GM10266 (cell line): ENCODE results near the gene SCARB1.

Source experiments
- DNase-seq: peaks from one replicate; pipeline ENCODE4 v3.0.0; 2012; ENCODE audit errors: extremely low spot score
- TF ChIP-seq, protein P1 (sequence below): IDR thresholded peaks from 2 replicates; pipeline ENCODE4 v1.5.1; 2012; ENCODE audit warnings: mild to moderate bottlenecking, low read depth; ENCODE audit not compliant: control insufficient read depth, insufficient read depth; ENCODE audit errors: missing control alignments

SCARB1 gene

DNA sequence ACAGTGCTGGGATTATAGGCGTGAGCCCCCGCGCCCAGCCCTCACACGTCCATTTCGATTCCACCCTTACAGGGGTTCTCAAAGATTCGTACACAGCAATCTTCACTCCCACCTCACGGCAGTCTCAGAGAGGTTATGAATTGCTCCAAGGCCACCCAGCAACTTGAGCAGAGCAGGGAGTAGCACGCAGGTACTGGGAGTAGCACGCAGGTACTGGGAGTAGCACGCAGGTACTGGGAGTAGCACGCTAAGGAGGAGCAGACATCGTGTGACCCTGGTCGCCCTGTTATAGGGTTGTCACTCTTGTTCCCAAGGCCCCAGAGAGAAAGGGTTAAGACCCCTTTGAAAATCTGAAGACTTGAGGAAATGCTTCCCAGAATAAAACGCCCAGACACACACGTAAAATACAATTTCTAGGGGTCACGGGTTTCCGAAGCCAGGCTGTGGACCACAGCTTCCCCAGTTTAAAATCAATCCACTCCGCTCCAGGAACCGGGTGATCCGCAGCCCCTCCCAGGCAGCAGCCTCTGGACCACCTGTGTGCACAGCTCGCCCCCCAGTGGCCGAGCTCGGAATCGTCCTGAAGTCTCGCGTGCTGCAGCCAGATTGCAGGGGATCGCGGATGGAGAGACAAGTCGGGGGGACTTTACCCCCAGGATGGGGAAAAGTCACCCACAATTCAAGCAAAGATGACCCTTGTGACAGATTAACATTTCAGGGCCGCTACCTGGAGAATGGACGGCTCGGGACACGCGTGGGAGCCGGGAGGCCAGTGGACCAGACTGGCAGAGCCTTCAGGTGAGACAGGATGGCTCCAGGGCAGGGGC lies 92.0 kb downstream of the SCARB1 start:
- TF ChIP-seq, protein P1, sequence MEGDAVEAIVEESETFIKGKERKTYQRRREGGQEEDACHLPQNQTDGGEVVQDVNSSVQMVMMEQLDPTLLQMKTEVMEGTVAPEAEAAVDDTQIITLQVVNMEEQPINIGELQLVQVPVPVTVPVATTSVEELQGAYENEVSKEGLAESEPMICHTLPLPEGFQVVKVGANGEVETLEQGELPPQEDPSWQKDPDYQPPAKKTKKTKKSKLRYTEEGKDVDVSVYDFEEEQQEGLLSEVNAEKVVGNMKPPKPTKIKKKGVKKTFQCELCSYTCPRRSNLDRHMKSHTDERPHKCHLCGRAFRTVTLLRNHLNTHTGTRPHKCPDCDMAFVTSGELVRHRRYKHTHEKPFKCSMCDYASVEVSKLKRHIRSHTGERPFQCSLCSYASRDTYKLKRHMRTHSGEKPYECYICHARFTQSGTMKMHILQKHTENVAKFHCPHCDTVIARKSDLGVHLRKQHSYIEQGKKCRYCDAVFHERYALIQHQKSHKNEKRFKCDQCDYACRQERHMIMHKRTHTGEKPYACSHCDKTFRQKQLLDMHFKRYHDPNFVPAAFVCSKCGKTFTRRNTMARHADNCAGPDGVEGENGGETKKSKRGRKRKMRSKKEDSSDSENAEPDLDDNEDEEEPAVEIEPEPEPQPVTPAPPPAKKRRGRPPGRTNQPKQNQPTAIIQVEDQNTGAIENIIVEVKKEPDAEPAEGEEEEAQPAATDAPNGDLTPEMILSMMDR, result peak; percentile 96
- DNase-seq, result peak; percentile 77

GRCh38 chr12:124770728-124771127 lies 92.9 kb downstream of the SCARB1 start:
- TF ChIP-seq, protein P1, result no peak
- no peak for DNase-seq

- TF ChIP-seq, protein P1, result no peak
- no peak for DNase-seq
These were observed 93.7 kb downstream of the SCARB1 start for GRCh38 chr12:124769881-124770512.

DNA sequence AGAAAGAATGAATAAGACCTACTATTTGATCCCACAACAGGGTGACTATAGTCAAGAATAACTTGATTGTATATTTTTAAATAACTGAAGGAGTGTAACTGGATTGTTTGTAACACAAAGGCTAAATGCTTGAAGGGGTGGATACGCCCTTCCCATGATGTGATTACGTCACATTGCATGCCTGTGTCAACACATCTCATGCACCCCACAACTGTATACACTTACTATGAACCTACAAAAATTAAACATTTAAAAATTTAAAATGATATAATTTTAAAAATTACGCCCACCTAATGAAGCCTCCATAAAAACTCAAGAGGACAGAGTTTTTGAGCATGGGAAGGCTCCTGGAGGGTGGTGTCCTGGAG lies 94.5 kb downstream of the SCARB1 start:
- TF ChIP-seq, protein P1, result no peak
- no peak for DNase-seq

- no peak for DNase-seq
These were observed 95.1 kb downstream of the SCARB1 start for GRCh38 chr12:124768452-124769162.

DNA sequence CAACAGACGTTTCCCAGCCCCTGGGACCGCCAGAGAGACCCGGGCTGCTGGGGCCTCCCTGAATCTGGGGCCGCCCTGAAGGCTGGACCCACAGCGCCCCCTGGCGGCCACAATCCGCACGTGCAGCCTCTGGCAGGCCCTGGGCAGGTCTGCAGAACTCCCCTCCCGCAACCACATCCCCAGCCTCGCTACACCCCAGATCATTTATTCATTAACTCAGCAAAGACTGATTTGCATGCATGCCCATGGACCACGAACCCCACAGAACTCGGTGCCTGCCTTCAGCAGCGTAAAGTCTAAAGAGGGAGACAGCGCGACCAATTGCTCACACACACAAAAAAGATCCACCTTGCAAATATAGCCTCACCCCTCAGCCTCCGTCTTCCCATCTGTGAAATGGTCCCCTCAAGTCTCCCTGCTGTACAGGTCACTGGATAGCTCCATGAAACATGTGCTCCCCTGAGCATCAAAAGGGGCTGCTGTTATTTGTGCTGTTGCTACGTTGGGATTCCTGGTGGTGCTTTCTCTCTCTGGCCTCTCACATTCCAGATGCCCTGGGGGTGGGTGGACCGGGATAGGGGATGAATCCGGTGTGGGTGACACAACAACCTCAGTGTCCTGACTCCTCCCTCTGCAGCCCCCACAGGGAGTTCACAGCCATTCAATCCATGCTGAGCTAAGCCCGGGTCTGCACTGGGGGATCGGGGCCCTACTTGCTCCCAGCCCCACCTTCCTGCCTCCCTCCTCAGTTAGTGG lies 96.4 kb downstream of the SCARB1 start:
- peak; percentile 85 for DNase-seq
- TF ChIP-seq, protein P1, result peak; percentile 97

More at GRCh38 chr12:124768452-124769162, 95.1 kb downstream of the SCARB1 start:
- TF ChIP-seq, protein P1, result no peak
